ENCODE data around the gene NTRK3.

The NTRK3 gene

GRCh38 chr15:88230823-88231222, 25.7 kb downstream of the NTRK3 start:
- no peak for DNase-seq (ENCODE audit: low spot score)

GRCh38 chr15:88225461-88225860, 31.1 kb downstream of the NTRK3 start:
- no peak for DNase-seq (ENCODE audit: low spot score)

- DNase-seq (ENCODE audit: low spot score): no peak
Observed at GRCh38 chr15:88223084-88223483, 33.5 kb downstream of the NTRK3 start.

- DNase-seq (ENCODE audit: low spot score): no peak
Observed at GRCh38 chr15:88221836-88222235, 34.7 kb downstream of the NTRK3 start.

GRCh38 chr15:88220443-88221335, 35.9 kb downstream of the NTRK3 start:
- no peak for DNase-seq (ENCODE audit: low spot score)

- no peak for DNase-seq (ENCODE audit: low spot score)
Observed at GRCh38 chr15:88219623-88220022, 36.9 kb downstream of the NTRK3 start.

GRCh38 chr15:88218557-88219221, 37.9 kb downstream of the NTRK3 start:
- no peak for DNase-seq (ENCODE audit: low spot score)

GRCh38 chr15:88215066-88215648, 41.4 kb downstream of the NTRK3 start:
- no peak for DNase-seq (ENCODE audit: low spot score)

GRCh38 chr15:88209111-88209510, 47.4 kb downstream of the NTRK3 start:
- DNase-seq (ENCODE audit: low spot score): no peak

GRCh38 chr15:88208396-88208795, 48.1 kb downstream of the NTRK3 start:
- no peak for DNase-seq (ENCODE audit: low spot score)

- no peak for DNase-seq (ENCODE audit: low spot score)
Observed at GRCh38 chr15:88207565-88207964, 49.0 kb downstream of the NTRK3 start.

GRCh38 chr15:88204584-88204983, 52.0 kb downstream of the NTRK3 start:
- no peak for DNase-seq (ENCODE audit: low spot score)

- DNase-seq (ENCODE audit: low spot score): peak; percentile 61
Observed at GRCh38 chr15:88202231-88202630, 54.3 kb downstream of the NTRK3 start.

GRCh38 chr15:88201207-88201606, 55.3 kb downstream of the NTRK3 start:
- no peak for DNase-seq (ENCODE audit: low spot score)

GRCh38 chr15:88196961-88197360, 59.6 kb downstream of the NTRK3 start:
- DNase-seq (ENCODE audit: low spot score): no peak

GRCh38 chr15:88194162-88194561, 62.4 kb downstream of the NTRK3 start:
- DNase-seq (ENCODE audit: low spot score): no peak

- no peak for DNase-seq (ENCODE audit: low spot score)
Observed at GRCh38 chr15:88193415-88193814, 63.1 kb downstream of the NTRK3 start.

- no peak for DNase-seq (ENCODE audit: low spot score)
Observed at GRCh38 chr15:88191812-88192165, 64.8 kb downstream of the NTRK3 start.

- DNase-seq (ENCODE audit: low spot score): no peak
Observed at GRCh38 chr15:88190232-88190631, 66.3 kb downstream of the NTRK3 start.

- no peak for DNase-seq (ENCODE audit: low spot score)
Observed at GRCh38 chr15:88188300-88188699, 68.2 kb downstream of the NTRK3 start.

- DNase-seq (ENCODE audit: low spot score): no peak
Observed at GRCh38 chr15:88187195-88187594, 69.3 kb downstream of the NTRK3 start.

- DNase-seq (ENCODE audit: low spot score): no peak
Observed at GRCh38 chr15:88185584-88185983, 71.0 kb downstream of the NTRK3 start.

GRCh38 chr15:88181613-88182012, 74.9 kb downstream of the NTRK3 start:
- no peak for DNase-seq (ENCODE audit: low spot score)

Measured in AG20443 (cell line).